KBM-7 (cell line): Measurements from ENCODE around the gene SNAPC4.

Experiments used
- DNase-seq: peaks from one replicate; pipeline ENCODE4 v3.0.0-alpha.2; 2015
- in situ Hi-C: fragments of 300-500 bp; cut with MboI; formaldehyde crosslinking; loops from 2 replicates; pipeline ENCODE4 v1.14.3; 2020; ENCODE audit warnings: low sequenced_read_pairs, low pct_unique_long_range_greater_than_20kb, mixed read lengths

Gene SNAPC4

DNA sequence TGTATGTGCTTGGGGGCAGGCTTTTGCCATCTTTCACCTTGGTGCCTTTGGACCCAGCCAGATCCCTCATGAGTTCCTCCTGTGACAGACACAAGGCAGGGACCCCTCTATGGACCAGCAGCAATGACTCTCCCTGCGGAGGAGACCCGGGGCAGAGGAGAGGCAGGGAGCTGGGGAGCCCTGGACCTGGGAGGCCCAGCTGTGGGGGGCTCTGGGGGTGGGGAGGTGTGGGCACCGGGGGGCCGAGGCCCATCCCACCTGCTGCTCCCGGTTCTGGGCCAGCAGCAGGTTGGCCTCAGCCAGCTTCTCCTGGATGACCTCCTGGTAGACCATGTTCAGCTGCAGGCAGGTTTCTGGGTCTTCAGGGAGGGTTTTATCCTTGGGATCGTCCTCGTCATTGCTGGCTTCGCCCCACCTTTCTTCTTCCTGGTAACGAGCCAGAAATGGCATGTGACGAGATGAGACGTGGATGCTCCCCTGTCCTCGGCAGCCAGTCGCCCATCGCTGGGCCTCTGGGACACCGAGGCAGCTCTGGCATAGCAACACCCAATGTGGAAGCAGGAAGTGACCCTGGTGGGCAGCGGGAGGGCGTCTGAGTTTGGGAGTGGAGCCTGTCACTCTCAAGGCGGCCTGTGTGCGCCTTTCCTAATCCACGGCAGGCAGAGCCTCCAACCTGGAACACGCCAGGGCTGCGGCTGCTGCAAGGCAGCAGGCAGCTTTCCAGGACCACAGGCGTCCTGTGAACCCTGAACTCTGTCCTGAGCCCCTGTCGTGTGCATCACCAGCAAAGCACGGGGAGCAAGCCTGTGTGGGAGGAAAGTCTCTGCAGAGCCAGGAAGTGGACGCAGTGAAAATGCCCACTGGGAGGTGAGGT is 4.4 kb downstream of the SNAPC4 start:
- DNase-seq: no peak
- in situ Hi-C loops: no loop called here

DNA sequence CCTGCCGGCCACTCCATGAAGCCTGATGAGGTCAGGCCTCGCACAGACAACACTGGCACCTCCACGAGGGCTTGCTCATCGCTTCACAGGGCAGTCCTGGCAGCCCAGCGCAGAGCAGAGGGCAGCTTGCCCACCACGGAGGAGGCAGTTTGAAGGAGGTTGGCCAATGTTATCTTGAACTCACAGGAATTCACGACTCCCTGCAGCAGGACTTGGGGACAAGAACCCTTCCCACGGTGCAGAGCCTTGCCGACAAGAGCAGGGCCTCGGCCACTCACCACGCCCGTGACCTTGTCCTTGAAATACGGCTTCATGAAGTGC is 5.0 kb downstream of the SNAPC4 start:
- no peak for DNase-seq
- in situ Hi-C loops: no loop called here

DNA sequence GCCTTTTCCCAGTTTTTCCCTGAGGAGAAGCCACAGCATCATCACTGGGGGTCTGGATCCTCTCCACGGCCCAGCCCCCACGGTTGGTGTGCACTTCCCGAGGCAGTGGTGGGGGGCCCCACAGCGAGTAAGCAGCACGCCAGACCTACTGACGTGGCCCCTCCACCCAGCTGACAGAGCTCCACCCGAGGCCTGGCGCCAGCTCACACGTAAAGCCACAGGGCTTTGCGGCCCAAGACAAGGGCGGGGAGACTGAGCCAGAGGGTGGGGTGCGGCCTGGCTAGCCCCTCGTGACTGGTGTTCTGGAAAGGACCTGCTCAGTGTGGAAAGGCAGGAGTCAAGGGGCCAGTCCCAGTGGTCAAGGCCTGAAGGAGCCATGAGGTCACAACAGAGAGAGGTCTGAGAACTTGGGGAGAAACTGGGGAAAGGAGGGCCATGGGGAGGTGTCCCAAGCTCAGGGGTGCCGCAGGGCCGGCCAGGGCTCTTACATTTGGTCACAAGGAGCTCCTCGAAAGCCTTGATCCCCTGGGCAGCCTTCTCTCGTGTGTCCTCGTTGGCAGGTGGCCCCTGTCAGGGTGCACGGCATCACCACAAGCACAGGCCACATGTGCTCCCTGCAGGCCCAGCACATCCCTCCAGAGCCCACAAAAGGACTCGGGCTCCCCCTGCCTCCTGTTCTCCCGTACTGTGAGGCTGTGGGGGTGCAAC is 5.5 kb downstream of the SNAPC4 start:
- no peak for DNase-seq

DNA sequence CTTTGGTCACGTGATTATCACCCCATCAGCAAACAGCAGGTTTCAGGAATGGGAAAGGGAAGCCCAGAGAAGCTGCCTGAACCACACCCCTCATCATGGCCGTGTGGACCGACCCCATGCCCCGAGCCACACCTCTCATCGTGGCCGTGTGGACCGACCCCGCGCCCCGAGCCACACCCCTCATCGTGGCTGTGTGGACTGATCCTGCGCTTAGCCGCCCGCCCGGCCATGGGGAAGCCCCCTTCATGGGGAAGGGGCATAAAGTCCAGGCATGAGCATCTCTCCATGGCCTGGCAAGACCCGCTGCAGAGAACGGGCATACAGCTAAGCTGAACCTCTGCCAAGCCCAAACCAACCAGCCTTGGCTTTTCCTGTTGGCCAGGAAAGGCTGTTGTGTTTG is 6.4 kb downstream of the SNAPC4 start:
- no peak for DNase-seq
- in situ Hi-C loops: no loop called here

More for the DNA sequence above, 5.5 kb downstream of the SNAPC4 start:
- in situ Hi-C loops: no loop called here

DNA sequence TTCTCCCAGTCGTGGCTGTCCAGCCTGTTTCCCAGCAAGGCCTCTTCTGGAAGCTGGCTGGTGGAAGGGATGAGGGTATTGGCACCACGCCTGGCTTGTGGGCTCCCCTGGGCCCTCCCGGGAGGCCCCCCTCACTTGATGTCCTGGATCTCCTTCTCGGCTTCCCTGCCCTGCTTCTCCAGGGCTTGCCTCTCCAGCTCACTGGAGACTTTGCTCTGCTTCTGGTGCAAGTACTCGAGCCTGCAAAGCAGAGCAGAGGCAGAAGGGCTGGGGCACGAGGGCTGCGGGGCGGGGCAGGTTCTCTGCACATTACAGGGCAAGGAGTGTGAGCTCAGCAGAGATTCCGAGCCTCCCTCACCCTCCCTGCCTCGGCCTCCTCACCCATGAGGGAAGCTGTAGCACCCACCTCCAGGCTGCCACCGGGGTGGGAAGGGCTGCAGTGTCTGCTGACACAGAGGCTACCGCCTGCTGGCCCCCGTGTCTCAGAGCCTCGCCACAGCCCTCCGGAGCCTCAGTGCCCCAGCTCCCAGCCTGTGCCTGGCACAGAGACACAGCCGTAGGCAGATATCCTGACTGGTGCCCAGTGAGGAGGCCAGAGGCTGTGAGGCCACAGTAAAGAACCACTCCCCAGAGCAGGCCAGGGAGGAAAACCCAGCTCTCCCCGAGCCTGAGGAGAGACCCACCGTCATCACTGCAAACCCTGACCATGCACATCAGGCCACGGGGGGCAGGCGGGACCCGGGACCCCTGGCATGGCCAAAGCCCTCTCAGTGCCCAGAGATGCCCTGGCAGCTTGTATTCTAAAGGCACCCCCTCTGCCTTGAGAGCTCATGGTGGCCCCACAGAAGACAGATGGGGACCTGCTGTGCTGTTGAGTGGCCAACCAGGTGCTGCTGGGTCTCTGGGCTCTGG is 7.2 kb downstream of the SNAPC4 start:
- DNase-seq: no peak
- in situ Hi-C loops: no loop called here

DNA sequence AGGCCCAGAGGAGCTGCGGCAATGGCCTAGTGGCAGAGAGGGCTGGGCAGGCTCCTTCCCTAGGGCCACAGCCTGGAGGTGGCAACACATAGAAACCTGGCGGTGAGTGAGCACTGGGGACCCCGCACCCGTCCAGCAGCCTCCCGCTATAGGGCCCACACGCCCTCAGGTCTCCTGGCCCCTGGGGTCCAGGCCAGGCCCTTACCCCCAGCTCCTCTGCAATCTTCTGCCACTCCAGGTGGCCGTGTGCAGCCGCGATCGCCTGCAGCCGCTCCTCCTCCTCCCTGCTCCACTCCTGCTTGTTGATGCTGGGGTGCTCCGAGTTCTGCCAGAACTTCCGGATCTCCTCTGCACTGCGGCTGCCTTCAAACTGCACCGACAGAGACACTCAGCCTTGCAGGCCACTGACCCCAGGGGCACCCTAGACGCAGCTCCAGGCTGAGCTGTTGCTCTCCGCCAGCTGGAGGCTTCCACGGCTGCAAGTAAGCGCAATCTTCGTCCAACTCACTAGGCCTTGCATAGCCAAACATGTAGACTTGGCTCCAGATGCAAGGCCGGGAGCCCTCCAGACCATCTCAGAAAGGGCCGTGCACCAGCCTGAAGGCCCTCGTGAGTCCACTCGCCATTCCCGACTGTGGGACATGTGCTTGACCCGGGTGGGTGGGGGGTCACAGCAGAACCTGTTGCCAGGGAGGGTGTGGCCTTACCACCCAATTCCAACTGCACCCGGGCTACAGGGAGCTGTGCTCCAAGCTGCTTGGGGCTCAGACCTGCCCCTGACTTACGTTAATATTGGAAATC is 8.0 kb downstream of the SNAPC4 start:
- in situ Hi-C loops: no loop called here
- no peak for DNase-seq

DNA sequence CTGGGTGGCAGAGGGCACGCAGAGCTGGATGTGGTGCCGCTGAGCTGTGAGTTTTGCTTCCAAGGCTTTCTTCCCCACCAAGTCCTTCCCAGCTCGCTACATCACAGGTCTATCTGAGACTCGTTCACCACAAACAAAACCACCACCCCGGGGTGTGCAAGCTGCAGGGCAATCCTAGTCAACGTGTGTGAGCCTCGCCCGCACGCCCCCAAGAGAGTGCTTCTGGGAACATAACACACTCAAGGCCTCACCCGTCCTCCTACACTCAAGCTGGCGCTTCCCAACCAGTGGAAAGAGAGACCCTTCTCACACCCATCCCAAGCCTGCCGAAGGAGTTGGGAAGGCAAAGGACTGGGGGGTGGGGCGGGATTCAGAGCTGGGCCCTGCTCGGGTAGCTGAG is 10.6 kb downstream of the SNAPC4 start:
- no peak for DNase-seq

DNA sequence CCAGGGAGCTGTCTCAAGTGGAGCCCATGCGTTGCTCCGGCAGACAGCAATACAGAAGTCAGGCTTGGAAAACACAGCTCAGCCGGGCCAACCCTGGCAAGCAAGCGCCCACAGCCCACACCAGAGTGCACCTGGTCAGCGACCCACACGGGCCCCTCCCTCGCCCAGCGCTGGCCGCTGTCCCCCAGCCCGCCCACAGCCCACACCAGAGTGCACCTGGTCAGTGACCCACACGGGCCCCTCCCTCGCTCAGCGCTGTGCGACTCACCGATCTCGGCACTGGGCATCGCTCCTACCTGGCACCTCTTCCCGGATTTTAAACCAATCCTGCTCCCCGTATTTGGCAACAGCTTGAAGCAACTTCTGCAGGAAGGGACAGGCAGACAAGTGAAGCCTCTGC is 12.8 kb downstream of the SNAPC4 start:
- DNase-seq: no peak
- in situ Hi-C loops: no loop called here

More for the DNA sequence above, 10.6 kb downstream of the SNAPC4 start:
- in situ Hi-C loops: no loop called here

DNA sequence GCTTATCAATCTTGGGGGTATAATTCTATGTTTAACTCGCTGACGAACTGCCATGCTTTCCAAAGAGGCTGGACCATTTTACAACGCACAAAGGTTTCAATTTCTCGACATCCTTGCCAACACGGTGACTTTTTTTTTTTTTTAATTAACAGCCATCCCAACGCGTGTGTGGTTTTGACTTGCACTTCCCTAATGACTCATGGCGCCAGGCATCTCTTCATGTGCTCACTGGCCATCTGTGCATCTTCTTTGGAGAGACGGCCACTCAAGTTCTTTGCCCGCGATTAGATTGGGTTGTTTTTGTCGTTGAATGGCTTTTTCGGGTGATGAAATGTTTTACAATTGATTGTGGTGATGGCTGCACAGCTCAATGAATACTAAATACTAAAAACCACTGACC is 14.0 kb downstream of the SNAPC4 start:
- in situ Hi-C loops: no loop called here
- DNase-seq: no peak

DNA sequence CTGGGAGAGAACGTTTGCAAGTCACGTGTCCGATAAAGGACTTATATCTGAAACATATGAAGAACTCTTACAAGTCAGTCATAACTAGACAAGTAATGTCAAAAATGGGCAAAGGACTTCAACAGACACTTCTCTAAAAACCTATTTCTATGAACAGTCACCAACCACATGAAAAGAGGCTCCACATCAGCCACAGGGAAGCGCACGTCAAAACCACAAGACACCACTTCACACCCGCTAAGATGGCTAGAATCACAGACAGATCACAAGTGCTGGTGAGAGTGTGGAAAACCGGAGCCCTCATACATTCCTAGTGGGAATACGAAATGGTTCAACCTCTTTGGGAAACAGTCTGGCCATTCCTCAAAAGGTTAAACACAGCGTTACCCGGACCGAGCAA is 15.0 kb downstream of the SNAPC4 start:
- DNase-seq: no peak
- in situ Hi-C loops: no loop called here

DNA sequence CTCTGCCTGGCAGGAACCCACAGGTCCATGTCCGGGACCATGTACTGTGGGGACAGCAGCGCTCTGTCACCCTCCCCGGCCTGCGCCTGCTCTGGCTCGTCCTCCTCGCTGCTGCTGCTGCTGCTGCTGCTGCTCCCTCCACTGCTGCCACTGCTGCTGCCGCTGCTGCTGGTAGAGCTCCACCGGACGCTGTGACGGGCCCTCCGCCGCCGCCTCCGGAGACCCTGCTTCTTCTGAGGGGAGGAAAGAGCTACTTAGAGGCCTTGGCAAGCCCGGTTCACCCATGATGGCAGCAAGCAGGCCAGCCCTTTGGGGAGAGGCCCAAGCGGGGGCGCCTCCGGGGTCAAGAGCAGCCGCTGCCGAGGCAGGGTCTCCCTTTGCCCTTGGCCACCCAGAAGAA is 16.5 kb downstream of the SNAPC4 start:
- in situ Hi-C loops: no loop called here

DNA sequence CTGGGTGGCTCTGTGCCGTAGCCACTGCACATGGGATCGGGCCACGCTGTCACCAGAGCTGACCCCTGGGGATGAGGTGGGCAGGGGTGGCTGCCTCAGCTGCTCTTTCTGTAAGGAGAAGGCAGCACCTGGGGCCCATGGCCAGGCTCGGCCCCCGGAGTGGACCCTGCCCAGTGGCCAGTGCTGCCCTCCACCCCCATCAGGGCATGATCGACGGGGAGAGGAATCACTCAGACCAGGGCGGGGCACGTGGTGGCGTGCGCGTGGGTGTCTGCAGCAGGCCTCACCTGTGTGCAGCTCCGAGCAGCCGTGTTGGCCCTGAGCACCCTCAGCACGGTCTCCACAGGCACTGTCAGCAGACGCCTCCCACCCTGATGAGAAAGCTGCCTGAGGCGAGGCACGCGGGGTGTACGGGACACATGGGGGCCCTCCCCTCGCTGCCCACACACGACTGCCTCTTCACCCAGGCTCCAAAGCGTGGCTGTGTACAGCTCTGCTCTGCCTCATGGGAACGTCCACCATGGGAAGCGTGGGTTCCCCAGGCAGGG is 17.9 kb downstream of the SNAPC4 start:
- no peak for DNase-seq
- in situ Hi-C loops: no loop called here

More for the DNA sequence above, 16.5 kb downstream of the SNAPC4 start:
- DNase-seq: no peak

DNA sequence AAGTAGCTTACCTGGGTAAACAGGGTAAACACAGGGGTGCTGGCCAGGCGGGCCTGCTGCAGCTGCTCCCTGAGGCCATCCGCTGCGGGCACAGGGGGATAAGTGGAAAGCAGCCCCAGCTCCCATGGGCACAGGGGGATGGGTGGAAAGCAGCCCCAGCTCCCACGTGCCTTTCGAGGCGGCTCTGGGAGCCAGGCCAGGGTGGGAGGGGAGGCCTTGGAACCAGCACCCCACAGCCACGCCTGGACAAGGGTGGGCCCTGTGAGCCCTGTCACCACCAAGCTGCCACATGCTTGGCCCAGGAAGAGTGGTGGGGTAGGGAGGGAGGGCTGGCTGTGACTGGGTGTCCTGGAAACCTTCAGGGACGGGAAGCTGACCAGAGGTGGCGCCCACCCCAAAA is 18.7 kb downstream of the SNAPC4 start:
- in situ Hi-C loops: no loop called here

DNA sequence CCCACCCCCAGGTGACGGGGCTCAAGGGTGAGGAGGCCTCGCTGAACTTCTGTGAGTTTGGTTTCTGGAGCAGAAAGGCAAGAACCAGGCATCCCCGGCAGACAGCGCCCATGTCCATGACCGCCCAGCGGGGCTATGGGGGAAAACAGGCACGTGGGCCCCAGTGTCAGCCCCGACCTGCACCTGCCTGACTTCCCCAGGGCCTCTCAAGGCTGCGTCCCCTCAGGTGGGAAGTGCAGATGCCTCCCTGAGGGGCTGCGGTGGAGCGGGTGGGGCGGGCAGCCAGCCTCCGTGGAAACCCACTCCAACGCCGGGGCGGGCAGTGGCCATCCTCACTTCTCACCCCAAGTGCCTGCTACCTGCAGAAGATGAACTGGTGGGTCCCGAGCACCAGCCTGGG is 19.6 kb downstream of the SNAPC4 start:
- no peak for DNase-seq
- in situ Hi-C loops: no loop called here

More for the DNA sequence above, 18.7 kb downstream of the SNAPC4 start:
- DNase-seq: no peak

DNA sequence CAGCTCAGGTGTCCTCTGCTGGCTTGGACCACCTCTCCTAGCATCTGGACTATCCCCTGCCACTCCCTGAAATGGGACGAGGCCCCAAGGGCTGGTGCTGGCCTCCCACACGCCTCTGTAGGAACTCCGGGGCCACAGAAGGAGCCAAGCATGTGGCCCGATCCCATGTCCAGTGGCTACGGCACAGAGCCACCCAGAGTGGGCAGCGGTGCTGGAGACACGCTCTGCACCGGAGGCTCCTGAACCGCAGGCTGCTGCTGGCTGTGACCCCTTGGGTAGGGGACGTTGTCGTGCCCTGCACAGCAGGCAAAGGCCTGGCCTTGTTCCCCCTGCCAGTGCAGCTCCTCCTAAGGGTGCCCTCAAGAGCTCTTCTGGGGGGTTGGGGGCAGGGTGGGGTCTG is 20.1 kb downstream of the SNAPC4 start:
- no peak for DNase-seq
- in situ Hi-C loops: no loop called here

DNA sequence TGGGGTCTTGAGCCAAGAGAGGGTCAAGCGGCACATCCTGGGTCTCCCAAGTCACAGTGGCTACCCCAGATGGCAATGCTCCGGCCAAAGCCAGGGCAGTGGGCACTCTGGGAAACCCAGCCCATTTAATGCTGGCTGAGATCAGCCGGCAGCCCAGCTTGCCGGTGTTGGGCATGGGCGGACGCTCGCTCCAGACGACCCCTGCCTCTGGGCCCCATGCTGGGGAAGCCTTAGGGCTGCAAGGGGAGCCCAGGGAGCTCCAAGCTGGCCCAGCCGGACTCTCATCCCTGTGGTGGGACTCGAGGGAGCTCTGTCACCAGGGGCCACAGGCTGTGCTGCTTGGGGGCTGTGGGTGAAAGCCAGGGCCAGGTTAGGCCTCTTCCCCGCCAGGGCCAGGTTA is 20.6 kb downstream of the SNAPC4 start:
- in situ Hi-C loops: no loop called here
- DNase-seq: no peak

DNA sequence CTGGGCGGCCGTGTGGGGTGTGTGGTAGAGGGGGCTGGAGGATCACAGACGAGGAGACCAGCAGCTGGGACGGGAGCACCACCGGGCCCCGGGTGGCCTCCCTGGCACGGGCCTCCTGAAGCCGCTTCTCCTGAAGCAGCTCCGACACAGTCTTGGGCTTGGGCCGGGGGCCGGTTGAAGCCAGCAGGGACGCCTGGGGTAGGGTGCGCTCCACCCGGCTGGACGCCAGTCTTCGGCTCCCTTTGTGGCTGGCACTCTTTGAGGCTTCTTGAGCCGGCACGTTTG is 21.0 kb downstream of the SNAPC4 start:
- in situ Hi-C loops: no loop called here
- no peak for DNase-seq

DNA sequence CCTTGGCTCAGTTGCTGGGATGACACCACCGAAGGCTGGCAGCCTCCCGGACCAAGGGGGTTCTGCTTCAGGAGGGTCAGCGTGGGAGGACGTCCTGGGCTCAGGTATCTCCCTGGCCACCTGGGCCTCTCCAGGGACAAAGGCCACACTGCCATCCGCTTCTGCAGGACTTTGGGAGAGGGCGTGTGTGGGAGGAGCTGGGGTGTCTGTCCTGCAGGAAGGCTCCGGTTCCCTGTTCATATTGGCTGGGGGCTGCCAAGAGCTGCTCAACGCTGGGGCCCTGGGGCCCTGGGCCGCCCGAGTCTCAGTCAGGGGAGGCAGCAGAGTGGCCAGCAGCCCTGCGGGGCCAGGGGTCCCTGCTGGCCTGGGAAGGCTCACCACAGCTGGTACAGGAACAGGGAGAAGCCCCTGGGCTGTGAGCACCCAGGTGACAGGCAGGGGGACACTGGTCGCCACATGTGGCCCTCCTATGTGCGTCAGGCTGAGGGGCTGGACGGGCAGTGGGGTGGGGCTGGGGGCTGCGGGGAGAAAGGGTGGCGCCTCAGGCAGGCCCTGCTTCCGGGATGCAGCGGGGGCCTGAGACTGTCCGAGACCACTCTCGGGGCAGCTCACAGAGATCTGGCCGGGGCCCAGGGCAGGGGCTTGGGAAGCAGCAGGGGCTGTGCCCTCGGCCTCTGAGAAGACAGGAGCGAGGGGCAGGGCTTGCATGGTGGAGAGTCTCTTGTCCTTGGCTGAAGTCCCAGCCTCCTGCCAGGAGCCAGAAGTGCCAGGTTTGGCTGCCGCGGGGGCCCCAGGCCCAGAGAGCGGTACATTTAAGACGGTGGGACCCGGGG is 21.6 kb downstream of the SNAPC4 start:
- in situ Hi-C loops: no loop called here
- DNase-seq: no peak
